Transverse colon (tissue), 4 donors: ENCODE results near the gene TBL1X.

Source experiments
- CTCF ChIP-seq, 5 experiments: fragments of 200-600 bp in 3 of 5; fragments of 450-650 bp in 2 of 5; sonication (generic) in 3 of 5; IDR thresholded peaks; 1 replicate in 2 of 5; 2 replicates in 3 of 5; pipeline ENCODE4 v1.5.1; 2016 to 2017; ENCODE audit warnings: antibody characterized with exemption in 5 of 5, inconsistent platforms in 3 of 5, mild to moderate bottlenecking in 2 of 5, moderate library complexity in 1 of 5
- EP300 ChIP-seq: sonication (generic); formaldehyde crosslinking; IDR thresholded peaks from one replicate; pipeline ENCODE4 v1.6.1; 2017; ENCODE audit warnings: antibody characterized with exemption, low read depth
- POLR2A ChIP-seq: fragments of 450-650 bp; IDR thresholded peaks from one replicate; pipeline ENCODE4 v1.6.1; 2016; ENCODE audit warnings: antibody characterized with exemption, mild to moderate bottlenecking, moderate library complexity
- POLR2AphosphoS5 ChIP-seq, 3 donors: sonication (generic); formaldehyde crosslinking; IDR thresholded peaks; one replicate each; pipeline ENCODE4 v1.6.1; 2016; ENCODE audit warnings: antibody characterized with exemption in 3 of 3

GRCh38 chrX:9482408-9482807 is 17.6 kb downstream of the TBL1X start:
- TF ChIP-seq CTCF (IDR thresholded peaks at IDR 0.05) = no peak
- TF ChIP-seq POLR2A = no peak
- TF ChIP-seq POLR2AphosphoS5 (IDR thresholded peaks at IDR 0.05) = no peak
- no peak for TF ChIP-seq EP300
